ENCODE results near the gene TRPV4.

The TRPV4 gene

DNA sequence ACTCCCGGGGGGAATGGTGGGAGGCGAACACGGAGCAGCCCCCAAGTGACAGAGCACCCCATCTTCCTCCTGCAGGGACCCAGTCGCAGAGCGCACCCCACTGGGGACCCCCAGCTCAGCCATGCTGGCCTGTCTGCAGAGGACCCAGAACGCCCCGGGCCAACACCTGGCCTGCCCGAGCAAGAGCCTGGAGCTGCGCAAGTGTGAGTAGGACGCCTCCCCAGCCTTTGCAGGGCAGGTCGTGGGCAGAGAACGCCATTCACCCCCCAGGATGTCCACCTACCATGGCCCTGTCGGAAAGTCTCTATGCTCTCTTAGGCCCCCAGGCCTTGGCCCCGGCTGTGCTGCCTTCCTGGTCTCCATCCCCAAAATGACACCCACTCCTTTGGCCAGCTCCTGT is 89.2 kb downstream of the TRPV4 start:
- no peak for DNase-seq (ENCODE audit: low spot score)
- TF ChIP-seq, protein P1, sequence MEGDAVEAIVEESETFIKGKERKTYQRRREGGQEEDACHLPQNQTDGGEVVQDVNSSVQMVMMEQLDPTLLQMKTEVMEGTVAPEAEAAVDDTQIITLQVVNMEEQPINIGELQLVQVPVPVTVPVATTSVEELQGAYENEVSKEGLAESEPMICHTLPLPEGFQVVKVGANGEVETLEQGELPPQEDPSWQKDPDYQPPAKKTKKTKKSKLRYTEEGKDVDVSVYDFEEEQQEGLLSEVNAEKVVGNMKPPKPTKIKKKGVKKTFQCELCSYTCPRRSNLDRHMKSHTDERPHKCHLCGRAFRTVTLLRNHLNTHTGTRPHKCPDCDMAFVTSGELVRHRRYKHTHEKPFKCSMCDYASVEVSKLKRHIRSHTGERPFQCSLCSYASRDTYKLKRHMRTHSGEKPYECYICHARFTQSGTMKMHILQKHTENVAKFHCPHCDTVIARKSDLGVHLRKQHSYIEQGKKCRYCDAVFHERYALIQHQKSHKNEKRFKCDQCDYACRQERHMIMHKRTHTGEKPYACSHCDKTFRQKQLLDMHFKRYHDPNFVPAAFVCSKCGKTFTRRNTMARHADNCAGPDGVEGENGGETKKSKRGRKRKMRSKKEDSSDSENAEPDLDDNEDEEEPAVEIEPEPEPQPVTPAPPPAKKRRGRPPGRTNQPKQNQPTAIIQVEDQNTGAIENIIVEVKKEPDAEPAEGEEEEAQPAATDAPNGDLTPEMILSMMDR (IDR thresholded peaks at IDR 0.05; ENCODE audit: borderline replicate concordance, control extremely low read depth, extremely low read depth, insufficient read depth, missing control alignments): no peak
- in situ Hi-C loops (cut with MboI; ENCODE audit: low sequenced_read_pairs, unreplicated experiment): no loop called here

DNA sequence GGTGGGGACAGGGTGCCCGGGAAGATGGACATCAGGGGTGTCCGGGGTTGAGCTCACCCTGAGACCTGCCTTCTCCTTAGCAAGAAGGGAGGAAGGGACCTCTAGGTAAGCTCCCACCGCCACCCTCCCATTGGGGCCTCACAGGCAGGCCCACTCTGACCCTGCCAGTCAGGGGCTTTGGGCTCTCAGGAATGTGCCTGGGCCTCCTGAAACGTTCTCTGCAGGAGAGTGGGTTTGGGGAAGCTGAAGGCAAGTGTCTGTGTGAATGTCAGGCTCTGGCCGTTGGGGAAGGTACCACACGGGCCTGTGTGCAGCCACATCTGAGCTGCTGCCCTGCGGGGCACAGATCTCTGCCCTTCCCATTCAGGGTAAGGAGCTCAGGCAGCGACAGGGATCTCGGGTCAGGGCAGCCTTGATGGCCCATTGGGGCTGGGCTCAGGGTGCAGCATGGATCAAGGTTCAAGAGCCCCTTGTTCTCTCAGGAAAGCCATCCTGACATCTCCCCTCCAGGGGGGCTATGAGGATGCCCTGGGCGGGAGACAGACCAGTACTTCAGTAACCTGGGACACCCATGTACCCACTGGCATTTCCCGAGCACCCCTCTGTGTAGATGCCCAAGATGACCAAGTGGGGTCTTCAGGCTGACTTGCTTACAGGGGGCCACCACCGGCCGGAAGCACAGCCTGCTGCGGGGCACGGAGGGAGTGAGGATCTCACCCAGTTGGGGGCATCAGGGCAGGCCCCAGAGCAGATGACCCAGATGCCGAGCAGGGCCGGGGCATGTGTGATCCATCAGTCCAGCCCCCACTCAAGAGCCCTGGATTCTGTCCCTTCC is 89.9 kb downstream of the TRPV4 start:
- in situ Hi-C loops (cut with MboI; ENCODE audit: low sequenced_read_pairs, unreplicated experiment): no loop called here
- no peak for DNase-seq (ENCODE audit: low spot score)
- TF ChIP-seq, protein P1 (IDR thresholded peaks at IDR 0.05; ENCODE audit: borderline replicate concordance, control extremely low read depth, extremely low read depth, insufficient read depth, missing control alignments): no peak

GRCh38 chr12:109741970-109742703 is 91.1 kb downstream of the TRPV4 start:
- in situ Hi-C loops (cut with MboI; ENCODE audit: low sequenced_read_pairs, unreplicated experiment): no loop called here
- DNase-seq (ENCODE audit: low spot score): no peak
- TF ChIP-seq, protein P1 (IDR thresholded peaks at IDR 0.05; ENCODE audit: borderline replicate concordance, control extremely low read depth, extremely low read depth, insufficient read depth, missing control alignments): no peak

DNA sequence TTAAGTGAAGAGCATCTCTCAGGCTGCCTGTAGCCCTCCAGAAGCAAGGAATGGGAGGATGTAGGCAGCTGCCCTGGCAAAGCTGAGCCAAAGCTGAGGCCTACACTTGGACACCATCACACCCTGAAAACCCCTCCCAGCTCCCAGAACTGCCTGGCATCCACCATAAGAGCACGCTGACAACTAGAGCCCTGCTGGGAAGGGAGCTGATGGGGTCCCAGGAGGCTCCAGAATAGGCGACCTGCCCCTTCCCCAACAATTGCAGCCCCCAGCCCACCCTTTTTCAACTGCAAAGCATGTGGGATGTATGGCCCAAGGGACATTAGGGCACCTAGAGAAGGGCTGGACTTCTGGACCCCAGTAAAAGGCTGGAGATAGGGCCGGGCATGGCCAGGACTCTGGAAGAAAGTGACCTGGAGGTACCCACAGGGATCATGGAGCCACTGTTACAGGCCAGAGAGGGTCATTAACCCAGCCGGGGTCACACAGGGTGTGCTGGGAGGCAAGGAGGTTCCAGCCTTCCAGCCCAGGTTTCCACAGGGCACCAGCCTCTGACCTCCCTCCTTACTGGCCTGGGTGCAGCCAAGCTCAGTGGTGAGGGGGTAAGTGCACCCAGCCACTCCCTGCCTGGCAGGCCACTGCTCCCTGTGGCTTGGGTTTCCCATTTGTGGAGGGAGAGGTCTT is 91.8 kb downstream of the TRPV4 start:
- no peak for DNase-seq (ENCODE audit: low spot score)
- in situ Hi-C loops (cut with MboI; ENCODE audit: low sequenced_read_pairs, unreplicated experiment): no loop called here
- TF ChIP-seq, protein P1 (IDR thresholded peaks at IDR 0.05; ENCODE audit: borderline replicate concordance, control extremely low read depth, extremely low read depth, insufficient read depth, missing control alignments): no peak

GRCh38 chr12:109740694-109741245 is 92.4 kb downstream of the TRPV4 start:
- TF ChIP-seq, protein P1 (IDR thresholded peaks at IDR 0.05; ENCODE audit: borderline replicate concordance, control extremely low read depth, extremely low read depth, insufficient read depth, missing control alignments): no peak
- no peak for DNase-seq (ENCODE audit: low spot score)
- in situ Hi-C loops (cut with MboI; ENCODE audit: low sequenced_read_pairs, unreplicated experiment): no loop called here

Data from GM13976 (cell line).